Large intestine (tissue), 12 donors: ENCODE results near the gene FAM204A. TPM values are rescaled to one million over a fixed set of nuclear protein-coding genes. Genes with fewer than 3 reads are reported as not detected.

Source experiments
- DNase-seq, 2 donors: peaks; one replicate each; pipeline versions ENCODE4 v3.0.0 to v3.0.0-alpha.2; 2013
- H3K27ac ChIP-seq: one replicate; pipeline ENCODE4 v1.5.1; 2013; ENCODE audit warnings: low read length
- H3K27me3 ChIP-seq: 2 replicates; pipeline ENCODE4 v1.6.1; 2013; ENCODE audit warnings: low read length; ENCODE audit not compliant: control insufficient read depth, insufficient read depth
- H3K36me3 ChIP-seq: 2 replicates; pipeline ENCODE4 v1.6.1; 2013; ENCODE audit warnings: low read length; ENCODE audit not compliant: control insufficient read depth, insufficient read depth
- H3K4me1 ChIP-seq: one replicate; pipeline ENCODE4 v1.6.1; 2013; ENCODE audit warnings: low read length; ENCODE audit not compliant: control insufficient read depth, insufficient read depth
- H3K4me3 ChIP-seq: one replicate; pipeline ENCODE4 v1.5.1; 2013; ENCODE audit warnings: low read length
- H3K9me3 ChIP-seq: one replicate; pipeline ENCODE4 v1.6.1; 2013; ENCODE audit warnings: mild to moderate bottlenecking, low read depth, low read length, moderate library complexity; ENCODE audit not compliant: control insufficient read depth
- WGBS: methylation state at CpG from one replicate; pipeline ENCODE4 v1.1.5; 2013; ENCODE audit warnings: low lambda C conversion rate; ENCODE audit not compliant: insufficient coverage; 5-methylcytosine and 5-hydroxymethylcytosine counted together
- long read RNA-seq, 11 donors: transcript quantifications; one replicate each; lab custom pipeline, GENCODE V29; 2026
- polyA plus RNA-seq: library from polyadenylated mRNA; unstranded; fragments of 120-200 nt; gene quantifications from one replicate; pipeline ENCODE4 v1.2.1, GENCODE V29; 2013

FAM204A gene
- 55.7 TPM for polyA plus RNA-seq
- long read RNA-seq, donor 1, partial matches to known transcripts, result 0 of 4 reads
- long read RNA-seq, donor 1, other reads (novel, unspliced or antisense), result 0 of 4 reads
- long read RNA-seq, donor 2, full-length matches to known transcripts, result 14 of 24 reads
- long read RNA-seq, donor 2, partial matches to known transcripts, result 10 of 24 reads
- long read RNA-seq, donor 2, other reads (novel, unspliced or antisense), result 0 of 24 reads
- long read RNA-seq, donor 3, result 0 reads
- long read RNA-seq, donor 4, partial matches to known transcripts, result 0 of 1 reads
- long read RNA-seq, donor 4, other reads (novel, unspliced or antisense), result 0 of 1 reads
- long read RNA-seq, donor 5, full-length matches to known transcripts, result 15 of 15 reads
- long read RNA-seq, donor 5, partial matches to known transcripts, result 0 of 15 reads
- long read RNA-seq, donor 5, other reads (novel, unspliced or antisense), result 0 of 15 reads
- long read RNA-seq, donor 6, full-length matches to known transcripts, result 17 of 17 reads
- long read RNA-seq, donor 6, partial matches to known transcripts, result 0 of 17 reads
- long read RNA-seq, donor 6, other reads (novel, unspliced or antisense), result 0 of 17 reads
- long read RNA-seq, donor 7, full-length matches to known transcripts, result 10 of 10 reads
- long read RNA-seq, donor 7, partial matches to known transcripts, result 0 of 10 reads
- long read RNA-seq, donor 7, other reads (novel, unspliced or antisense), result 0 of 10 reads
- long read RNA-seq, donor 8, full-length matches to known transcripts, result 12 of 12 reads
- long read RNA-seq, donor 8, partial matches to known transcripts, result 0 of 12 reads
- long read RNA-seq, donor 8, other reads (novel, unspliced or antisense), result 0 of 12 reads
- long read RNA-seq, donor 9, full-length matches to known transcripts, result 15 of 15 reads
- long read RNA-seq, donor 9, partial matches to known transcripts, result 0 of 15 reads
- long read RNA-seq, donor 9, other reads (novel, unspliced or antisense), result 0 of 15 reads
- long read RNA-seq, donor 10, full-length matches to known transcripts, result 18 of 18 reads
- long read RNA-seq, donor 10, partial matches to known transcripts, result 0 of 18 reads
- long read RNA-seq, donor 10, other reads (novel, unspliced or antisense), result 0 of 18 reads
- long read RNA-seq, donor 11, full-length matches to known transcripts, result 12 of 12 reads
- long read RNA-seq, donor 11, partial matches to known transcripts, result 0 of 12 reads
- long read RNA-seq, donor 11, other reads (novel, unspliced or antisense), result 0 of 12 reads

GRCh38 chr10:118341791-118342637, at the start of gene FAM204A:
TSS of gene FAM204A (minus strand) at chr10:118342324. CDS start at chr10:118336415, 5,909 bp downstream.
- 0% methylated on average over 8 of the region's 45 CpGs for WGBS
- H3K9me3 ChIP-seq, result no peaks in the 10 kb centered on the region
- H3K27me3 ChIP-seq, result no peaks in the 10 kb centered on the region
- H3K27ac ChIP-seq, result peak within 1 kb of the TSS; percentile 49
- peaks cover 2% of the 10 kb centered on the region for H3K36me3 ChIP-seq
- DNase-seq, result peak; percentile 93 to 95
- peaks cover 9% of the 10 kb centered on the region for H3K4me1 ChIP-seq
- H3K4me3 ChIP-seq, result peak within 1 kb of the TSS; percentile 74

- H3K36me3 ChIP-seq, result no peaks in the 10 kb centered on the region
- peaks cover 5% of the 10 kb centered on the region for H3K27me3 ChIP-seq
- DNase-seq, result no peak
- no peaks in the 10 kb centered on the region for H3K4me1 ChIP-seq
- H3K27ac ChIP-seq, result no peak overlapping the region
- H3K9me3 ChIP-seq, result no peaks in the 10 kb centered on the region
- WGBS, result no CpG with 5 or more reads among the region's 1 CpG
- no peak overlapping the region for H3K4me3 ChIP-seq
These were observed 41.6 kb upstream of the FAM204A start for GRCh38 chr10:118383699-118384098.

GRCh38 chr10:118383063-118383689, 41.1 kb upstream of the FAM204A start:
- no peak overlapping the region for H3K27ac ChIP-seq
- no peak overlapping the region for H3K4me3 ChIP-seq
- no peaks in the 10 kb centered on the region for H3K9me3 ChIP-seq
- no CpG with 5 or more reads among the region's 4 CpGs for WGBS
- DNase-seq, result no peak
- peaks cover 2% of the 10 kb centered on the region for H3K27me3 ChIP-seq
- no peaks in the 10 kb centered on the region for H3K4me1 ChIP-seq
- no peaks in the 10 kb centered on the region for H3K36me3 ChIP-seq

DNA sequence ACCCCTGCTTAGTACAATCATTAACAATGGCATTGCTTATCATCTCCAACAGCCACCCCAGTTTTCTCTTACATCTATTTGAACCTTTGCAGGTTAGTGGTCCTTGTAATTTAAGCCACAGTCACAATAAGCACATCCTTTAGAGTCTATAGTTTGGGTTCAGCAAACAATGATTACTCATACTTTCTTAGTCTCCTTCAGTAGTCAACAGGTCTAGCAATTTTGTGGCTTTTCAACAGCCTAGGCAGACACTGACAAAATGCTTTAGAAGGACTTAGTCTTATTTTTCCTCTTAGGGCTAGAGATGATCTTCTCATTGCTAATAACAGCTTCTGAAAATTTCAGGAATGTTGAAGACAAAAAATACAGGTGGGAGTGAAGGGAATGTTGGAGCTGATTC, 32.3 kb upstream of the FAM204A start:
- Histone ChIP-seq H3K27me3 (peaks cover 8% of the 10 kb centered on the region), H3K27ac (no peak overlapping the region), H3K4me1 (no peaks in the 10 kb centered on the region), H3K4me3 (no peak overlapping the region), H3K36me3 (no peaks in the 10 kb centered on the region), H3K9me3 (no peaks in the 10 kb centered on the region)
- no peak for DNase-seq

GRCh38 chr10:118373786-118374185, 31.7 kb upstream of the FAM204A start:
- H3K27me3 ChIP-seq, result peaks cover 8% of the 10 kb centered on the region
- WGBS, result no CpG with 5 or more reads among the region's 4 CpGs
- H3K9me3 ChIP-seq, result no peaks in the 10 kb centered on the region
- no peak overlapping the region for H3K27ac ChIP-seq
- H3K4me1 ChIP-seq, result no peaks in the 10 kb centered on the region
- DNase-seq, result no peak
- no peaks in the 10 kb centered on the region for H3K36me3 ChIP-seq
- H3K4me3 ChIP-seq, result no peak overlapping the region

- no peaks in the 10 kb centered on the region for H3K36me3 ChIP-seq
- WGBS, result 80% methylated on average over 1 of the region's 2 CpGs
- DNase-seq, result no peak
- H3K4me1 ChIP-seq, result no peaks in the 10 kb centered on the region
- peaks cover 8% of the 10 kb centered on the region for H3K9me3 ChIP-seq
- H3K27ac ChIP-seq, result no peak overlapping the region
- peaks cover 8% of the 10 kb centered on the region for H3K27me3 ChIP-seq
- H3K4me3 ChIP-seq, result no peak overlapping the region
These were observed 28.4 kb upstream of the FAM204A start for GRCh38 chr10:118370499-118370898.

DNA sequence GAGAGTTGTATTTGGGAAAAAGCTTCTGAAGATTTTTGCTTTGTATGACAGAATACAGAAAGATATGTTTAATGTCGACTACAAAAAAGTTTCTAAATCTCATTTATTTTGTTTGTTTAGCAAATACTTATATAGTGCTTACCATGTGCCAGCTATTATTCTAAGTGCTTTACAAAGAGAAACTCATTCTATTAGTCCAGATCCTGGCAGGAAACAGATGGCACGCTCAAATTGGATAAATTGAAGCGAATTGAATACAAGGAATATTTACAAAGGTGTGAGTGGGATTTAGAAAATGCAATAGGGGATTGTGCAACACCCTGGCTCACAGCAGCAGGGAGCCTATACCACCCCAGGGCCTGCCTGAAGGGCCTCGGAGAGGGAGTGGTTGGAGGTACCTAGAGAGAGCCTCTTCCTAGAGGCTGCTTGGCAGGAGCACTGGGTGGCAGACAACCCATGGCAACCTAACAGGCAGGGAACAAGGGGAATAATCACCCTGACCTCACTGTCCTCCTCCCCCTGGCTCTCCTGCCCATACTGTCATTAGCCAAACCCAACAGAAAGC, 27.6 kb upstream of the FAM204A start:
- Histone ChIP-seq H3K4me1 (no peaks in the 10 kb centered on the region), H3K27me3 (peaks cover 8% of the 10 kb centered on the region), H3K4me3 (no peak overlapping the region), H3K27ac (no peak overlapping the region), H3K9me3 (peaks cover 8% of the 10 kb centered on the region), H3K36me3 (no peaks in the 10 kb centered on the region)
- DNase-seq, result no peak
- 88% methylated on average over 1 of the region's 4 CpGs for WGBS

DNA sequence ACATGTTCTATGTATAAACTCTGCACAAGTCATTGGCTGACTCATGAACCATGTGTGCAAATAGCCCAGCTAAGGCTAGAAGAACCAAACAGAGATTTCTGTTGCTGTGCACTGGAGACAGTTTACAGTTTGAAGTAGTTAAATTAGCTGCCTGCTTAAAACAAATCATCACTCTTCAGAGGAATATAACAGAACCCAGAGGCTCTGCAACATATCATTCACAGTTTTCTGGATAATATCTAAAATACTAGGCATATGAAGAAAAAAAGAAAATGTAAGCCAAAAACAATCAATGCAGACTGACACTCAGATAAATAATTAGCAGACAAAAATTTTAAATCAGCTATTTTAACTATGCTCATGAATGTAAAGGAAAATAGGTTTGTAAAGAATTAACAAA, 23.6 kb upstream of the FAM204A start:
- Histone ChIP-seq H3K4me3 (no peak overlapping the region), H3K27me3 (no peaks in the 10 kb centered on the region), H3K9me3 (peaks cover 8% of the 10 kb centered on the region), H3K36me3 (no peaks in the 10 kb centered on the region), H3K4me1 (no peaks in the 10 kb centered on the region), H3K27ac (no peak overlapping the region)
- no peak for DNase-seq

DNA sequence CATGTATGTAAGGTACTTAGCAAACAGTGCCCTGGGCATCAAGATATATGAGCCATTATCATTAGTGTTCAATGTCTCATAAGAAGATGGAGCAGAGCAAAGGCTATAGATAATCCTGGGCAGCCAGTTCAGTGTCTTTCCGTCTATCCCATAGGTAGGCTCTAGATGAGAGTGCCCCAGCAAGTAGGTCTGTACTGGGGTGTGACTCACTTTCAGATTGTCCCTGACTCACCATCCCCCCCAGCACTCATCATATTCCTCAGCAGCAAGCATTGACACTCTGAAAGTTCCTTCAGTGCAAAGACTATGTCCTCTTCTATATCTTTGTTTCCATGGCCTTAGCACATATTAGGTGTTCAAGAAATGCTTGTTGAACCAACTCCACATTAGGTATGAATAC, 20.0 kb upstream of the FAM204A start:
- no CpG with 5 or more reads among the region's 1 CpG for WGBS
- H3K36me3 ChIP-seq, result no peaks in the 10 kb centered on the region
- H3K4me1 ChIP-seq, result no peaks in the 10 kb centered on the region
- no peaks in the 10 kb centered on the region for H3K27me3 ChIP-seq
- no peak overlapping the region for H3K4me3 ChIP-seq
- DNase-seq, result no peak
- H3K9me3 ChIP-seq, result peaks cover 6% of the 10 kb centered on the region
- no peak overlapping the region for H3K27ac ChIP-seq
